ENCODE measurements around the gene ZNF202.

ZNF202 gene

DNA sequence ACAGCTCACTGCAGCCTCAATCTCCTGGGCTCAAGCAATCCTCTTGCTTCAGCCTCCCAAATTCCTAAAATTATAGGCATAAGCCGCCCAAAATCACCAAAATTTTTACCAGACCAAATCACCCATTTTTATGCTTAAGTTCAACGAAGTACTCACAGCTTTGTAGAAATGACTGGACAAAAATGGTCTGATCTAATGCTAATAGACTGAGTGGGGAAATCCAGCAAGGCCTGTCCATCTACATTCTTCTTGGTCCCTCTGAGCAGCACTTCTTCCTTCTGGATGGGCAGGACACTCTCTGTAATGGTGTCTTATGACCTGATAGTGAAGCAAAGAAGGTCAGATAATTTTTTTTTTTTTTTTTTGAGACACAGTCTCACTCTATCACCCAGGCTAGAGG, 31.6 kb upstream of the ZNF202 start:
- no peak for DNase-seq (ENCODE audit: low spot score)
- TF ChIP-seq, protein P1, sequence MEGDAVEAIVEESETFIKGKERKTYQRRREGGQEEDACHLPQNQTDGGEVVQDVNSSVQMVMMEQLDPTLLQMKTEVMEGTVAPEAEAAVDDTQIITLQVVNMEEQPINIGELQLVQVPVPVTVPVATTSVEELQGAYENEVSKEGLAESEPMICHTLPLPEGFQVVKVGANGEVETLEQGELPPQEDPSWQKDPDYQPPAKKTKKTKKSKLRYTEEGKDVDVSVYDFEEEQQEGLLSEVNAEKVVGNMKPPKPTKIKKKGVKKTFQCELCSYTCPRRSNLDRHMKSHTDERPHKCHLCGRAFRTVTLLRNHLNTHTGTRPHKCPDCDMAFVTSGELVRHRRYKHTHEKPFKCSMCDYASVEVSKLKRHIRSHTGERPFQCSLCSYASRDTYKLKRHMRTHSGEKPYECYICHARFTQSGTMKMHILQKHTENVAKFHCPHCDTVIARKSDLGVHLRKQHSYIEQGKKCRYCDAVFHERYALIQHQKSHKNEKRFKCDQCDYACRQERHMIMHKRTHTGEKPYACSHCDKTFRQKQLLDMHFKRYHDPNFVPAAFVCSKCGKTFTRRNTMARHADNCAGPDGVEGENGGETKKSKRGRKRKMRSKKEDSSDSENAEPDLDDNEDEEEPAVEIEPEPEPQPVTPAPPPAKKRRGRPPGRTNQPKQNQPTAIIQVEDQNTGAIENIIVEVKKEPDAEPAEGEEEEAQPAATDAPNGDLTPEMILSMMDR (IDR thresholded peaks at IDR 0.05), result no peak
- Histone ChIP-seq H3K4me3 (no peak overlapping the region), H3K27ac (no peak overlapping the region)

DNA sequence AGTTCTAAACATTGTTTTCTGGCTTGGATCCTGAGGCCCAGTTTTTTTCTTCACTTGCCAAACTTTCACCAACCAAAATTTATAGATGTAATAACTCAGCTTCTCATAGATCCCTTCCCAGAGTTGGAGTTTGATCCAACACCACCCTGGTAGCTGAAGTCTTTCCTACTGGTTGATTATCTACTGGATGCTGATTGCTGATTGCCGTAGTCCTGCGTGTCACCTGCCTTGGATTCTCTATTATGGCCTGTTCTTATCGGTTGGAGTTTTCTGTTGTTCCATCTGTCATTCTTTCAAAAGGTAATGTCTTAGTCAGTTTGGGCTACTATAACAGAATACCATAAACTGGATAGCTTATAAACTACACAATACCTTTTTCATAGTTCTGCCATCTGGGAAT, 30.2 kb upstream of the ZNF202 start:
- TF ChIP-seq, protein P1 (IDR thresholded peaks at IDR 0.05), result no peak
- Histone ChIP-seq H3K4me3 (no peak overlapping the region), H3K27ac (no peak overlapping the region)
- no peak for DNase-seq (ENCODE audit: low spot score)

DNA sequence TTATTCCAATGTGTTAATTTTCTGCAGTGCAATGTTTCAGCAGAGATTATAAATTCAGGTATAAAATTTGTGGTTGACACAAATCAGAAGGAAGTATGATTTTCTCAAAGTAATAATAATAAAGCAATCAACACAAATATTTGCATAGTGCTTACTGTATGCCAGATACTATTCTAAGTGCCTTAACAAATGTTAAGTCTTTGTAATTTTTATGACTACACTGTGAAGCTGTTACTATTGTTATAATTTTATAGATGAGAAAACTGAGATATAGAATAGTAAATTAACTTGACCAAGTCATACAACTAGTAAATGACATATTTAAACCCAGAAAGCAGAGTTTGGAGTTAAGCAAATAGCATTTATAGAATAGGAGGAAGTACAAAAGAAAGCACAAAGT, 29.3 kb upstream of the ZNF202 start:
- TF ChIP-seq, protein P1 (IDR thresholded peaks at IDR 0.05), result no peak
- no peak overlapping the region for H3K27ac ChIP-seq
- no peak overlapping the region for H3K4me3 ChIP-seq
- no peak for DNase-seq (ENCODE audit: low spot score)

DNA sequence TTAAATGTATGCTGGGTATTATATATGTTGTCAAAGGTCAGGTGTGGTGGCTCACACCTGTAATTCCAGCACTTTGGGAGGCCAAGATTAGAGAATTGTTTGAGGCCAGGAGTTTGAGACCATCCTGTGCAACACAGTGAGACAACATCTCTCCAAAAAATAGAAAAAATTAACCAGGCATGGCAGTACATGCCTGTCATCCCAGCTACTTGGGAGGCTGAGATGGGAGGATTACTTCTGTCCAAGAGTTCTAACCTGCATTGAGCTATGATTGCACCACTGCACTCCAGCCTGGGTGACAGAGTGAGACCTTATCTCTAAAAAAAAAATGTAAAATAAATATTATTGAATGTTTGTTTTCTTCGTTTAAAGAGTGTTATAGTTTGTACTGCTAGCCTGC, 24.1 kb upstream of the ZNF202 start:
- no peak for DNase-seq (ENCODE audit: low spot score)
- TF ChIP-seq, protein P1 (IDR thresholded peaks at IDR 0.05), result no peak
- Histone ChIP-seq H3K27ac (no peak overlapping the region), H3K4me3 (no peak overlapping the region)

DNA sequence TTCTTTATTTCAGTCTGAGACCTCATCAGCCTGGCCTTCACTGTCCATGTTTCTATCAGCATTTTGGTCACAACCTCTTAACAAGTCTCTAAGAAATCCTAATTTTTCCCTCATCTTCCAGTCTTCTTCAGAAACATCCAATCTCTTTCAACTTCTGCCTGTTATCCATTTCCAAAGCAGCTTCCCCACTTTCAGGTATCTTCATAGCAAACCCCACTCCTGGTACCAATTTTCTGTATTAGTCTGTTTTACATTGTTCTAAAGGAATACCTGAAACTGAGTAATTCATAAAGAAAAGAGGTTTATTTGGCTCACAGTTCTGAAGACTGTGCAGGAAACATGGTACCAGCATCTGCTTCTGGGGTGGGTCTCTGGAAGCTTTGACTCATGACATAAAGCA, 21.0 kb upstream of the ZNF202 start:
- Histone ChIP-seq H3K4me3 (no peak overlapping the region), H3K27ac (no peak overlapping the region)
- DNase-seq (ENCODE audit: low spot score), result no peak
- TF ChIP-seq, protein P1 (IDR thresholded peaks at IDR 0.05), result no peak

DNA sequence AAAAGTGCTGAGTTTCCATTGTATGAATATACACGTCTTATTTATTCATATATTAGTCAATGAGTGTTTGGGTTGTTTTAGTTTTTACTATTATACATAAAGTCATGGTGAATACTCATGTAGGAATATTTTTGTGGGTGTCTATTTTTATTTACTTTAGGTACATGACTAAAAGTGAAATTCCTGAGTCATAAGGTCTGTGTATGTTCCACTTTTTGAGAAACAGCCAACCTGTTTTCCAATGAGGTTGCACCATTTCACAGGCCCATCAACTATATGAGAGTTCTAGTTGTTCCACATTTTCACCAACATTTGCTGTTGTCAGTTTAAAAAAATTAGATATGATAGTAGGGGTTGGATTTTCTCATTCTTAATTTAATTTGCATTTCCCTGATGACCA, 19.4 kb upstream of the ZNF202 start:
- no peak for DNase-seq (ENCODE audit: low spot score)
- TF ChIP-seq, protein P1 (IDR thresholded peaks at IDR 0.05), result no peak
- H3K27ac ChIP-seq, result no peak overlapping the region
- H3K4me3 ChIP-seq, result no peak overlapping the region

DNA sequence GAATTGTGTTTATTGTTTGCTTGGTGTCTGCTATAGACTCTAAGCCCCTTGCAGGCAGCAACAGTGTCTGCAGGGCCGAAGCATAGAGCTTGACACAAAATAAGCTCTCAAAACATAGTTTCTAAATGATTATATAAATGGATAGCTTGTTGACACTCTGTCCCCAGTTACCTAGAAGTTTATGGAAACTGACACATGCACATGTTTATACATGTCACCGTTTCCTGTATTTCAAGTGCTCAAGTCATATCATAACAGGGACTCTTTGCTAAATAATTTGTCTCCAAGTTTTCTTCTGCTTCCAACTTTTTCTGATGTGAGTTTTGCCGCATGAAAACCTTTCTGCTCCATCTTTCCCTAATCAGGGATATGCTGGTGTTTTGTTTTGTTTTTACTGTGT, 16.5 kb upstream of the ZNF202 start:
- TF ChIP-seq, protein P1 (IDR thresholded peaks at IDR 0.05), result no peak
- Histone ChIP-seq H3K4me3 (no peak overlapping the region), H3K27ac (no peak overlapping the region)
- DNase-seq (ENCODE audit: low spot score), result no peak

Data from coronary artery (tissue), 2 donors.